ENCODE measurements around the gene CEP55.

- TF ChIP-seq CTCF (conservative IDR thresholded peaks at IDR 0.05; ENCODE audit: low read depth, low read length) = no peak
- TF ChIP-seq EZH2 (IDR thresholded peaks at IDR 0.05; ENCODE audit: low read length, unreplicated experiment) = no peak
Observed at GRCh38 chr10:93568105-93568390, 71.6 kb downstream of the CEP55 start.
